Osteocyte (in vitro differentiated cells): ENCODE results near the gene HPCAL1. TPM values are rescaled to one million over a fixed set of nuclear protein-coding genes. Genes with fewer than 3 reads are reported as not detected.
"Not testable (repeated sequence)": the region's sequence is repeated elsewhere in the genome, so short reads cannot be mapped to it uniquely, and the experiment has no call there.

Source experiments
- DNase-seq: peaks from one replicate; pipeline ENCODE4 v3.0.0; 2021; ENCODE audit warnings: mixed read lengths; ENCODE audit not compliant: unreplicated experiment; ENCODE audit errors: extremely low spot score
- H3K27ac Mint-ChIP-seq: one replicate; pipeline ENCODE4 v1.8.0; 2021; ENCODE audit warnings: mild to moderate bottlenecking, mixed read lengths; ENCODE audit not compliant: unreplicated experiment
- H3K27me3 Mint-ChIP-seq: one replicate; pipeline ENCODE4 v1.8.0; 2021; ENCODE audit warnings: mixed read lengths; ENCODE audit not compliant: unreplicated experiment
- H3K36me3 Mint-ChIP-seq: one replicate; pipeline ENCODE4 v1.8.0; 2021; ENCODE audit warnings: mixed read lengths; ENCODE audit not compliant: unreplicated experiment
- H3K4me1 Mint-ChIP-seq: one replicate; pipeline ENCODE4 v1.8.0; 2021; ENCODE audit warnings: mixed read lengths; ENCODE audit not compliant: unreplicated experiment
- H3K4me3 Mint-ChIP-seq: one replicate; pipeline ENCODE4 v1.8.0; 2021; ENCODE audit warnings: mild to moderate bottlenecking, moderate library complexity, mixed read lengths; ENCODE audit not compliant: unreplicated experiment
- H3K9me3 Mint-ChIP-seq: one replicate; pipeline ENCODE4 v1.8.0; 2021; ENCODE audit warnings: mixed read lengths; ENCODE audit not compliant: unreplicated experiment
- total RNA-seq: library from RNA; stranded (reverse); gene quantifications from 2 replicates; pipeline ENCODE4 v1.2.1, GENCODE V29; 2021
- TF ChIP-seq, protein P1 (sequence below): fragments of 200-600 bp; sonication (generic); IDR thresholded peaks from 2 replicates; pipeline ENCODE4 v1.5.0; 2021; ENCODE audit warnings: antibody characterized with exemption, mild to moderate bottlenecking, moderate library complexity

Gene HPCAL1
- total RNA-seq, 1 donor from 2014 or later: 56.8 TPM

DNA sequence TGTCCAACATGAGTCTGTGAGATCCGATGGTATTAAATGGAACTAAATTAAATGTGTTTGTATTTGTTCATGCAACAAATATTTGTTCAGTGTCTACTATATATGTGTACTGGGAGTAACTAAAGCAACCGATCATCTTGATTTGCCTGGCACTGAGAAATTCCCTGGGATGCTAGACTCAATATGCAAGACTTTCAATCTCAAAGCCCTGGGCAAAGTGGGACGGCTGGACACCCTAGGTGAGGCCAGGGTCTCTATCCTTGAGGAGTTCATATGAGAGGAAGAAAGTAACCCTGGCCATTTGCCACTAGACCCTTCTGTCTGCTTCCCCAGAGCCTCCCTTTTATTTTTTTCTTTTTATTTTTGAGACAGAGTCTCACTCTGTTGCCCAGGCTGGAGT, 44.0 kb upstream of the HPCAL1 start:
- no peaks in the 10 kb centered on the region for H3K9me3 Mint-ChIP-seq
- TF ChIP-seq, protein P1, sequence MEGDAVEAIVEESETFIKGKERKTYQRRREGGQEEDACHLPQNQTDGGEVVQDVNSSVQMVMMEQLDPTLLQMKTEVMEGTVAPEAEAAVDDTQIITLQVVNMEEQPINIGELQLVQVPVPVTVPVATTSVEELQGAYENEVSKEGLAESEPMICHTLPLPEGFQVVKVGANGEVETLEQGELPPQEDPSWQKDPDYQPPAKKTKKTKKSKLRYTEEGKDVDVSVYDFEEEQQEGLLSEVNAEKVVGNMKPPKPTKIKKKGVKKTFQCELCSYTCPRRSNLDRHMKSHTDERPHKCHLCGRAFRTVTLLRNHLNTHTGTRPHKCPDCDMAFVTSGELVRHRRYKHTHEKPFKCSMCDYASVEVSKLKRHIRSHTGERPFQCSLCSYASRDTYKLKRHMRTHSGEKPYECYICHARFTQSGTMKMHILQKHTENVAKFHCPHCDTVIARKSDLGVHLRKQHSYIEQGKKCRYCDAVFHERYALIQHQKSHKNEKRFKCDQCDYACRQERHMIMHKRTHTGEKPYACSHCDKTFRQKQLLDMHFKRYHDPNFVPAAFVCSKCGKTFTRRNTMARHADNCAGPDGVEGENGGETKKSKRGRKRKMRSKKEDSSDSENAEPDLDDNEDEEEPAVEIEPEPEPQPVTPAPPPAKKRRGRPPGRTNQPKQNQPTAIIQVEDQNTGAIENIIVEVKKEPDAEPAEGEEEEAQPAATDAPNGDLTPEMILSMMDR: no peak
- no peak overlapping the region for H3K27ac Mint-ChIP-seq
- H3K4me1 Mint-ChIP-seq: peaks cover 9% of the 10 kb centered on the region
- H3K36me3 Mint-ChIP-seq: no peaks in the 10 kb centered on the region
- no peak for DNase-seq
- no peak overlapping the region for H3K4me3 Mint-ChIP-seq
- H3K27me3 Mint-ChIP-seq: peaks cover 9% of the 10 kb centered on the region

DNA sequence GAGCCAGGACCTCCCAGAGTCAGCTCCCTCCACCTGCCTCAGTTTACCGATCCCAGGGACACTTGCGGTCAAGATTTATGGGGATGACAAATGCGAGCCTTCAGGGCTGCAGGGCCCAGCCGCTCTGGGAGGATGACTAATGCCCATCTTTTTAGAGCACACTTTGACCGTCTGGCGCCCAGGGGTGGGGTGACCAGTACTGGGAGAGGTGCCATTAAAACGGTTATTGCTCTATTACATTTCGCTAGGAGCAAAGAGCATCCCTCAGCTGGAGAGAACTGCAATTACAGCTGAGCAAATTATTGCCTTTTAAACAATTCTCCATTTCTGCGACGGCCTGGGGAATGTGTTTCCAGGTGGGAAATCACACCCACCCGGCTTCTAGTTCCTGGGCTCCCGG, 42.6 kb upstream of the HPCAL1 start:
- Mint-ChIP-seq H3K27ac (no peak overlapping the region), H3K27me3 (peaks cover 9% of the 10 kb centered on the region), H3K4me1 (peaks cover 2% of the 10 kb centered on the region), H3K36me3 (no peaks in the 10 kb centered on the region), H3K4me3 (no peak overlapping the region), H3K9me3 (no peaks in the 10 kb centered on the region)
- DNase-seq: no peak
- TF ChIP-seq, protein P1: no peak

DNA sequence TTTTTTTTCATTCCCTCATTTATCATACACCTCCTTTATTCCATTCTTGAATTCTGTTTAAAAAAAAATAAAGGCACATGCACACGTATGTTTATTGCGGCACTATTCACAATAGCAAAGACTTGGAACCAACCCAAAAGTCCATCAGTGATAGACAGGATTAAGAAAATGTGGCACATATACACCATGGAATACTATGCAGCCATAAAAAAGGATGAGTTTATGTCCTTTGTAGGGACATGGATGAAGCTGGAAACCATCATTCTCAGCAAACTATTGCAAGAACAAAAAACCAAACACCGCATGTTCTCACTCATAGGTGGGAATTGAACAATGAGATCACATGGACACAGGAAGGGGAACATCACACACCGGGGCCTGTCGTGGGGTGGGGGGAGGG, 39.2 kb upstream of the HPCAL1 start:
- not testable (repeated sequence) for H3K27me3 Mint-ChIP-seq, DNase-seq, H3K36me3 Mint-ChIP-seq, H3K9me3 Mint-ChIP-seq, H3K4me3 Mint-ChIP-seq, H3K27ac Mint-ChIP-seq
- peaks cover 15% of the 10 kb centered on the region for H3K4me1 Mint-ChIP-seq

DNA sequence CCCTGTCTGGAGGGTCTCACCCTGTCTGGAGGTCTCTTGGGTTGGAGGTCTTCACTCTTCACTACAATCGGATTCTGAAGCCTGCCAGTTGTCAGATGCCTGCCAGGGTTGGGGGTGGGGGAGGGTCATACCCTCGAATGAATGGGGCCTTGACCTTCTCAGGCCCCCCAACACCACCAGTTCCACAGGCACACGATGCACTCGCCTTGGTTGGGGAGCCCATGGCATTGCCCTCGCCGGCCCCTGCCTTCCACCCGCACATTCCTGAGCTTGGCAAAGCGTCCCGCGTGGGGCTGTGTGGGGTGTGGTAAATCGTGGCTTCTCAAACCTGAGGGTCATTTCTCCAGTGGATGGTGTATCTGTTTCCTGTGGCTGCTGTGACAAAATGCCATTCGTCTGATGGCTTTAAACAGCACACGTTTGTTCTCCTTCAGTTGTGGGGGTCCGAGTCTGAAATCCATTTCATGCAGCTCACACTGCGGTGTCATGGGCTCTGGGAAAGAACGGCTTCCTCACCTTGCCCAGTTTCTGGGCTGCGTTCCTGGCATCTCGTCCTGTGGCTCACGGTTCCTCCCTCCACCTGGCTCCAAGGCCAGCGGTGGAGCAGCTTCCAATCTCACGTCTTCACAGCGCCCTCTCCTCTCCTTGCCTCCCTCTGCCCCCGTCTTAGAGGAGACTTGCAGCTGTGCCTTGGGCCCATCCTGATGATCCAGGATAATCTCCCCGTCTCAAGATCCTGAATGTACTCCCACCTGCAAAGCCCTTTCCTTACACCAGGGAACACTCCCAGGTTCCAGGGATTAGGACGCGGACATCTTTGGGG, 38.0 kb upstream of the HPCAL1 start:
- Mint-ChIP-seq H3K27ac (no peak overlapping the region), H3K4me3 (no peak overlapping the region), H3K36me3 (no peaks in the 10 kb centered on the region), H3K4me1 (peaks cover 15% of the 10 kb centered on the region), H3K27me3 (peaks cover 6% of the 10 kb centered on the region), H3K9me3 (no peaks in the 10 kb centered on the region)
- TF ChIP-seq, protein P1: no peak
- DNase-seq: no peak

DNA sequence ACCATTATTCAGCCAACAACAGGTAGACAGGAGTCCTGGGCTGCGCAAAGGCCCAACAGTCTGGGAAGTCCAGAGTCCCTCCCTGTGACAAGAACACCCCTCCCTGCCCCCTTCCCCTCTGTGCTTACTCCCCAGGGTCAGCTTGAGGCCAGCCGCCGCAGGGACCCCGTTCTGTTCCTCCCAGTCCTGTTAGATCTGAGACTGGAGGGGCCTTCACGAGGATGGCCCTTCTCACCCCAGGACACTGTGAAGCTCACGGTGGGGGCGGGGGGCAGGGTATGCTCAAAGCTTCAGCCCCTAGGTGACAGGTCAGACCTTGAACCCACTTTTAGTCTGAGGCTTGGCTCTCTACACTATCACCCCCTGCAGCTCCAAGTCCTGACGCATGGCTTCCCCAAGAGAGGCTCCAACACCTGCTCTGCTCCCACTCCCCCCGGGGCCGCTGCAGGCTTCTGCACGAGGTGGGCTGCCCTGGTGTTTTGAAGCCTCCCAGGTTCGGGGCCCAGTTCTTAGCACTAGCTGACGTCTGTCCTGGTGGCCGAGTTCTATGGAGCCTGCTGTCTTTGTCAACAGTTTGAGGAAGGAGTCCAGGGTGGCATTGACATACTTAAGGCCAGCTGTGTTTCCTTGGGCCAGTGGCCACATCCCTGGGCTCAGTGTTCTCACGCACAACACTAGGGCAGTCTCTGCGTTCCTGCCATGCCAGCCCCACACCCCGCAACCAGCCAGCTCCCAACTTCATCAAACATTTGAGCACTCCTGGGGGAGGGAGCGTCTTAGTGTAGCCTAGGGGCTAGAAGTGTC, 37.2 kb upstream of the HPCAL1 start:
- no peak overlapping the region for H3K4me3 Mint-ChIP-seq
- DNase-seq: no peak
- no peaks in the 10 kb centered on the region for H3K9me3 Mint-ChIP-seq
- TF ChIP-seq, protein P1: no peak
- H3K4me1 Mint-ChIP-seq: peaks cover 17% of the 10 kb centered on the region
- H3K27me3 Mint-ChIP-seq: peaks cover 6% of the 10 kb centered on the region
- H3K36me3 Mint-ChIP-seq: no peaks in the 10 kb centered on the region
- H3K27ac Mint-ChIP-seq: peak overlapping the region; percentile 68
